GM18517 (cell line): ENCODE results near the gene TPRG1.

Experiments
- ATAC-seq: cut with Tn5 transposase; IDR thresholded peaks from one replicate; pipeline ENCODE4 v1.9.1; 2021; ENCODE audit warnings: mild to moderate bottlenecking, moderate library complexity; ENCODE audit not compliant: unreplicated experiment

The TPRG1 gene

DNA sequence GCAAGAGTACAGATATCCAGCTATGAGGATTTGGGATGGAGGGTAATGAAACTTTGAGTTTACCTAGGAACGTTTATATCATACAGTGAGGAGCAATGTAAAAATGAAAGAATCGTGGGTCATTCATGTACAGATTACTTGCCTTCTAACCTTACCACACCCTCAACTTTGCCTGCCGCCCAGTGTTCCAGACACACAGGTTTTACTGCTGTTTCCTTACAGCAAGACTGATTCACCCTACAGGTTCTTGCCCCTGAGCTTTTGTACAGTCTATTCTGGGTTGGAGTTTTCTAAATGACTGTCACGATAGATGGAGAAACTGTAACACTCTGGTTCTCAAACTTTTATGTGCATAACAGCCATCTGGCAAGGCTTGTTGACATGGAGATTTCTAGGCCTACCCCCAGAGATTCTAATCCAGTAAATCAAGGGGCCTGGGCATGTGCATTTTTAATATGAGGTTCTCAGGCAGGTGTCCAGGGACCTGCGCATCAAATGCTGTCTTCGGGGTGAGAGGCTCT lies 6.6 kb upstream of the TPRG1 start:
- no peak for ATAC-seq

DNA sequence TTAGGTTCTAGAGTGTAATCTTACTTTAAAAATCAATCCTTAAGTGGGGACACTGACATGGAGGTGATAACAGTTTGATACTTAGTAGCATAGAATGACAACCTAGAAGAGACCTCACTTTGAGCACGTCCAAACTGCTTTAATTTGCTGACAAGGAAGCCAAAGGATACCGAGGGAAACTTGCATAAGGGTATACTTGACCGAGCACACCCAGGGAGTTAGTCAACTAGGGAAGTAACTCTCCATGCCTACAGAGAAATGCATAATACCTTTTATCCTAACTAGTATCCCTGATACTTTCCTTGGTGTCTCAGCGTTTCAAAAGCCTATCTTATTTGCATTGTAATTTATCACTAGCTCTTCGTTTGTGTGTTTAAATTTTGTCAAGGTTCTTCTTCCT lies 5.5 kb upstream of the TPRG1 start:
- ATAC-seq: no peak

DNA sequence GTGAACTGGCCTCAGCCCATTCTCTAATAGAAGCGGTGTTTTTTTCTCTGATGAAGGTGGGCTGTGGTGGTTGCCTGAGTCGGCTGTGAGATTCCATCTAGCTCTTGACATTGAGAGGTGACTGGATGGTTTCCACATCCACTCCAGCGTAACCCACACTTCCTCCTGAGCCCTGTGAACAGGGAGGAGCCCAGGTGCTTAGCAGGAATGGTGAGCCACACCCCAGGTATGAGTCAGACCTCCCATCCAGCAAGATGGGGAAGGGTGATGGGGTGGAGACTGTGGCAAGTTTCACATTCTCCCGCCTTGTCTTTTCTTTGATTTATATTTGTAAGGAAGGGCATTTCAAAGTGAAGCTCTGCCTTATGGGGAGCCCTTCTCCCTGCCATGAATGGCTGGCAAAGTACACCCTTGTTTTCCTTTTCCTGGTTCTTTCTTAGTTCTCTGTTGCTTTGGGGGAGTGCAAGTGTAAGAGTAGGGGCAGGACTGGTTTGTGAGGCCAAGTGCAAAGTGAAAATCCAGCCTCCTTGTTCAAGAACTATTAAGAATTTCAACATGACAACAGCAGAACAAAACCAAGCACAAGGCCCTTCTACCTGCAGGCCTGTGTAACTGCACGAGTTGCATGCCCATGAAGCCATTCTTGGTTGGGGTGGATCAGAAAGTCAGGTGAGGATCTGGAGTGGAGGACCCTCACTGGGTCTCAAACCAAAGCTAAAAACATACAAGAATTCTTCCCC lies 4.6 kb upstream of the TPRG1 start:
- no peak for ATAC-seq

DNA sequence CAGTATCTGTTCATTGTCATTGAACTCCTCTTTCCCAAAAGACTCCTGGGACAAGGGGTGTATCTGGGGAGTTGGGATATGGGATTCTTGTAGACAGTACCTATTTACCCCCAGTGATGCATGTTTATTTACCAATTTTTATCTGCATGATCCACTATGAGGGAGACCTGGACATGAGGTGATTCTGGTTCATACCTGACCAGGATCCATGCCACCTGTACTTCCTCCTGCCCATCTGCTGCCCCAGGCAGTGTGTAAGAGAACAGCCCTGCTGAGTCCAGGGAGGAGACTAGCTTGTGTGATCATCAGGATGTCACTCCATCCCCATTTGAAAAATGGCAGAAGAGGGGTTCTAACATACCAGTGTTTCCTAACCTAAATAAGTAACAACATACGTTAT lies 3.1 kb upstream of the TPRG1 start:
- ATAC-seq: no peak

DNA sequence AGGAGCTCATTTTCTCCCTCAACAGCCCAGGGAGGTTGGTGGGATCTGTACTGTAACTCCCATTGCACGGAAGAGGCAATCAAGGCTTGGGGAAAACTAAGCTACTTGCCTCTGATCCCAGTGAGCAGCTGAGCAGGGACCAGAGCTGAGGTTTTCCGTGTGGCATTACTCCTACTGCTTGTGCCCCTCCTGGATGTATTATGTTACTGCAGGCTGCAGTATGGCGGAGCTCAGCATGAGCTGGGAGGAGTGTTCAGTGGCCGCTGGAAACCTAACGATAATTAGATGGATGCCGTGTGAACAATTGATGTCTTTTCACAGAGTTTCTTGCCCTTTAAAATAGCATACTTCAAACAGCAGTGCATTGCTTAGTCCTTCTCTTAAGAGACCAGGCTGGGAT lies 2.0 kb upstream of the TPRG1 start:
- no peak for ATAC-seq

DNA sequence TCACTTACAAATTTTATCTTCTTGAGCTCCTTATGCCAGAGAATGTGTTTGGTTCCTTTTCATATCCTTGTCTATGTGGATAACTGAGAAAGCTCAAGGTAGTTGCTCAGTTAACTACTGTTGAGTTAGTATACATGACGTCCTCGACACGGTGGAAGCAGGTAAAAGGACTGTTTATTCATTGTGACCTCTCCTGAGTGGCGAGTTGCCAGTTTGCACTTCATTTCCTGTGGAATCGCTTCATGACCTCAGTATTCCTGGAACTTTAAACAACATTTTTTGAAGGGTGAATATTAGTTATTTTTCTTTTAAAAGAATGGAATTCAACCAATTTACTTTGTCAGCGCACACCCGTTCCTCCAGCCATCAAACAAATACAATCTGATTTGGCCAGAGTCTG lies 1.2 kb upstream of the TPRG1 start:
- no peak for ATAC-seq

DNA sequence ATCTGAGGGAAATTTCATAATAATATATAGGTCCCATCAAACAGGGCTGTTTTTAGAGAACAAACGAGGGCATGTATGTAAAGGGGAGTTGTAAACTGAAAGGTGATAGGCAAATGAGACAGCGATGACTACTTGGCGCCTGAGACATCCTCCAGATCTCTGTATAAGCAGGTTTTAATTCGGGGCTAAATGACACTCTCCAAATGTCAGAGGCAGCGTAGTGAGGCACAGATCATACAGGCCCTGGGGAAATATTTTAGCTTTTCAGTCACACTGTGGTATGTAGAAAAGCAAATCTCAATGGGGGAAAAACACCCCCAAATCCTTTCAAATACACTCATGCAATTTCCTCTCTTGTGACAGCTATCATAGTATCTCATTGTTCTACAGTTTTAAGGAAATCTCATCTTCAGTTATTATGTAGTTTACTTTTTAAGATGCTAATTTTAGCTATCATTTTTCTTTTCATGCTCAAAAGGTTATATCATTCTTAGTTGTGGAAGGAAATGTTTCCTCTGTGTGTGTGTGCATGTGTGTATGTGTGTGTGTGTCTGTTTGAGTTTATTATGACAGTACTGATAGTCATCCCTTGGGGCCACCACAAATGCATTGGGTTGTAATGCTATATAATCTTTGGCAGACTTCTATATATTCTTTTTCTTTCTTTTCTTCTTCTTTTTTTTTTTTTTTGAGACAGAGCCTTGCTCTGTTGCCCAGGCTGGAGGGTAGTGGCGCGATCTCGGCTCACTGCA lies 1.1 kb downstream of the TPRG1 start:
- ATAC-seq: no peak

DNA sequence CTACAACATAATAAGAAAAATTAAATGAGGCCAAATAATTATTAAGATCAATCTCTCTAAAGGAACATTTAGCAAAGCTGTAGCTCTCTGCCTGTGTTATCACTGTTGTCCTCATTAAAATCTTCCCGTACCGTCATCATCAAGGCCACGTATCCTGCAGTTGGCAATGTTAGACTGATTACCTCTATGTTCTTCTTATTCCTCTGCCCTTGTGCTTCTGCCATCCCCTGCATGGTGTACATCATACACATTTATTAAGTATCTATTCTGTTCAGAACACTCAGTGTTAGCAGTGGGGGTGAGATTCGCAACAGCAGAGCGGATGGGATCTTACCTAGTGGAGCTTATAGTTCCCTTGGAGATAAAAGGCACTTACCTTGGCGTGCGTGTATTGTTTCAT lies 12.8 kb downstream of the TPRG1 start:
- ATAC-seq: no peak

DNA sequence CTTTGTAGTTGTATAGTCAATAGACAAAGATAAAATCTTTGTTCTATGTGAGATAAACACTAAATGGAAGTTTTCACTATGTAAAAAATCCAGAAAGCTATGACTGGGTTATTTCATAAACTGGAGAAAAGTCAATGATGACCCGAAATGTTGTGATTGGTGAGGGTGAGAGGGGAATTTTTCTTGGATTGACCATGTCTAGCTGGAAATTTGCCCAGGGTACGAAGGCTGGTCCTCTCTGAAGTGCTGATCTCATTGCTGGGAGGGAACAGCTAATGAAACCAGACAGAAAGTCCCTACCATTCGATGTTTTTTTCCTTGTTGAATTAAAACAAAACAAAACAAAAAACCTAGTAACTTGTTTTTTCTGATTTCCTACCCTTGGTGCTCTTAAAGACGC lies 14.3 kb downstream of the TPRG1 start:
- no peak for ATAC-seq

DNA sequence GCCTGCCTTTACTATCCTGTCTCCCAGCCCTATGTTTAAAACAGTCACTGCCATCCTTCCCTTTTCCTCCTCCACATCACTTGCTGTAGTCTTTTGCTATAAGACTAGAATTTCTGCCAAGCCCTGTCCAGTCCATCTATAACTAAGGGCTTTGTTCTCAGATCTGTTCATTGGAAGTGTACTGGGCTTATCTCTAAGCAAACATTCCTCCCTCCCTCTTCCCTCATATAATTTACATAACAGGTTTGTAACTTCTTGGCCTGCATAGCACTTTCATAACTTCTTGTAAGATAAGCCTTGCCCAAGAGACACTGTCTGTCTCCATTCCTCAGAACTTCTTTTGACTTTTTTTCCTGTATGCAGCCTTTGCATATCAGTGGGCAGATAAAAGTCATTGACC lies 16.7 kb downstream of the TPRG1 start:
- no peak for ATAC-seq

DNA sequence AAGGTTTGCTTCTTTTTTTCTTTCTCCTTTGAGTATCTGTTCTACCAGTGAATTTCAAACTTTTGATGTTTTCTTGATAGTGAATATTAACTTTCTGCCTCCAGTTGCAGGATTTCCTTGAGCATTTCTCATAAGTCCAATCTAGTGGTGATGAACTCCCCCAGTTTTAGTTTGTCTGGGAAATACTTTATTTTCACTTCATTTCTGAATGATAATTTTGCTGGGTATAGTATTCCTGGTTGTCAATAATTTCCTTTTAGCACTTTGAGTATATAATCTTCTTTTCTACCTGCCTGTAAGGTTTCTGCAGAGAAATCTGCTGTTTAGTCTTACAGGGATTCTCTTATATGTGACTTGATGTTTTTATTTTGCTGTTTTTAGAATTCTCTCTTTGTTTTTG lies 21.0 kb downstream of the TPRG1 start:
- ATAC-seq: no peak

DNA sequence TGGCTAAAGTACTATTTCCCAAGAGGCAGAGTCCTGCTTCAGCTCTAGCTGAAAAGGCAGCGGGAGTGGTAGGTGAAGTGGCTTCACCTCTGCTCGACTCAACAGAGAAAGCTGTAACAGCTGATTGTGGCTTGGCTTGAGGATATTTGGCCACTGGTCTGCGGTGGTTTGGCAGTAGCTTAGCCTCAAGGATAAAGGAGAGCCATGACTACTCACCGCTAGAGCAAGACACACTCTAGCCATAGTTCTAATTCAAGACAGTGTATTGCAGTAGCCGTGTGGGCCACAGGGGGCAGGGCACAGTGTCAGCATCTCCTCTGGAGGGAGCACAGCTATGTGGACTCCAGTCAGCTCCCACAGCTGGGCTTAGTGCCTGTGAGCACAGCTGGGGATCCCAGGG lies 23.5 kb downstream of the TPRG1 start:
- no peak for ATAC-seq

DNA sequence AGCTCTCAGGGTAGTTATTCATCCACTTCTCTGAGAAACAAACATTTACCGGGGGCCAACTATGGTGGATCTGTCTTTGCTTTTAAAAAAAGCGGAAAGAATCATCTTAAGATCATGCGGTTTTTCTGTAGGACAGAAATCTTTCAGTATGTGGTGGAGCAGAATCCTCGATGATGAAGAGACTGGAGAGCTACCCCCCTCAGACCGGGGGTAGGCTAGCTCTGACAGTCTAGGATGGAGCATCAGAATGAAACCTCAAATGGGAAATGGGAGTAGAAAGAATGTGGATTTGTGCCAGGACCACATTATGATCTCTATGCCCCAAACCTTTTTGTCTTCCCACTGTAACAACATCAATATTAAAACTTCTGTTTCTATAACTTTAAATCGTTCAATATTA lies 30.3 kb downstream of the TPRG1 start:
- ATAC-seq: no peak

DNA sequence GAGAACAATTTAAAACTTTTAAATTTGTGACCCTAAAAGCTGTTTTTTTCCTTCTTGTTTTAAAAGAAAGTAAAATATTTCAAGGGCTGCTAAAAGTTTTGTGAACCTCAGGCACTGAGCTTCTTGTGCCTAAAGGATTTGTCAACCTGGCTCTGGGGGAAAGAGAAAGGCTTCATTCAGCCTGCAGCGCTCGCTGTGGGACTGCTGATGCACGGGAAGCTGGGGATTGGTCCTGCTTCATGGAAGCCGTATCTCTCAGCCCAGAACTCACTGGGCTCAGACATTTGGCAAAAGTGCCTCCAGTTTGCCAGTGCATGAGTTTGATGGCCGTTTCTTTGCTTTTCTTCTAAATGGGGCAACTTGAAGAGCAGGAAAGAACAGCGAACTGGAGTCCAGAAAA lies 30.8 kb downstream of the TPRG1 start:
- ATAC-seq: no peak

DNA sequence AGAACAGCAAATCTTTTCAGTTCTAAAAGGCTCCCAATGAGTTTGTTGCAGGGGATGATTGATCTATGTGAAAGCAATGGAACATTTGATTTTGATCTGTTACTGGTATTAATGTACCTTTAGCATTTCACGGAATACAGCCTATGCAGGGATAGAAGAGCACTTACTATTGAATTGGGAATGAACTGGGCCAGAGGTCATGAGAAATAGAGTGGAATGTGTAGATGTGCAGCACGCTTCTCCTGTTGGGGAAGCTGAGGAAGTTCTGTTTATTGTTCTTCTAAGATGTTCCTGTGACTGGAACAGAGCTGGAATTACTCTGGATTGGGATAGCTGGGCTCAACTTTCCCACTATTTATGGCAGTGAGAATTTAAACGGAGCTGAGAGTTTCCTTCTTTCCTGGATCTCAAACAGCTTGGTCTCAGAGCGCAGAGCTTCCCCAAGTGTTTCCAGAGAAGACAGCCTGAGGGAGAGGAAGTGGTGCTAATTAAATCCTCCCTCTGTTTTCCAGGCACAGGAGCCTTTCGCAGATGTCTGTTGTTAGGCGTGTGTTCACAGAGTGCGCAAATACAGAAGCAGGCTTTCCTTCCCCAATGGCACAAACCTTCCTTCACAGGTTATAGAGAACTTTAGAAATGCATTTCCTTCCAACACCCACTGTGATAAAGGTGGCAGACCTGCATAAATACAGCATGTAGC lies 32.5 kb downstream of the TPRG1 start:
- ATAC-seq: no peak

DNA sequence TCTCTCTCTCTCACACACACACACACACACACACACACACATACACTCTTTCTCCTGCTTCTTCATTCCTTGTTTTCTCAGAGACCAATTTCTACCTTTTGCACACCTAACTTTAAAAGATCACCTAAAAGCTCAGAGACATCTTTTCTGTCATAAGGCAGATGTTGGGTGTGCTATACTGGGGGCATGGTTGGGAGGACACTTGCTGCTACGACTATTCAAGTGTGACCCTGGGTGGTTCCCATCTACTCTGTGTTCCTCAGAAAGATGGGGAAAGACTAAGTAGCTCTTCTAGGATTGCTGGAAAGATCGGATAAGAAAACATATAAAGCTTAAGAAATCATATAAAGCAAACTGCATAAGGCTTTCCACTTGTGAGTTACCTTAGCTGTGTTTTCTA lies 33.2 kb downstream of the TPRG1 start:
- ATAC-seq: no peak

DNA sequence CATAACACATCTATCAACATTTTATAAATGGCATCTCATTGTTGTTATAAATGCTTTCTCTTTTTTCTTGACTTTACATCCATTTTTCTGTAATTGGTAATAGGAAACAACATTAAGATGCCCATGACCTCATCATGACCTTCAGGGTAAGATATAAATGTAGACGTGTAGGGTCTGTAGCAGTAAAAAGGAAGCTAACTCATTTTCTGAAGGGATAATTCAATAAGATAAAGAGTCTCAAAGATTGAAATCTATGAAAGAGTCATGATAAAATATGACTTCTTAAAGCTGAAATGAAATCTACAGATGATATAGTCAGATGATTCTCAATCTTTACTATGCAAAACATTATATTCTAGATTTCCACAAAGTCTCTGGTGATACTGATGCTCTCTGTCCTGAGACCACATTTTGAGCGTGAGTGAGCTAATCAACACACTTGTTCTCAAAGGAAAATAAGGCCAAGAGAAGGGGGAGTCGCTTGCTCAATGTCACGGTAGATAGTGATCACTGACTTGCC lies 38.5 kb downstream of the TPRG1 start:
- ATAC-seq: no peak

DNA sequence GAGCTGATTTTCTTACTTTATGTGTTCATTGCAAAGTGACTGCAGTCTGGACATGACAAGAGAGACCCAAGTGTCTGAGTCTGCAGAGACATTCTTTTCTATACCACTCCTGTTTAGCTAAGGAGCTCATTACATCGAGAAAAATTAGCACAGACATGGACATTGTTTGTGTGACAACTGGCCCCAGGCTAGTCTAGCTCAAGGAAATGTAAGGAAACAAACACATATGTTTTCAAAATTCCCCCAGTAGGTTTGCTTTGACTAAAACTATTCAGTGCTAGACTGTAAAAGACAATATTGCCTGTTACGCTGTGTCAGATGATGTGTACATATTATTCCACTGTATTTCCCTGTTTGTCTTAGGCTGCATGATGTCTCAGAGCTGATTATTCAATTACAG lies 40.9 kb downstream of the TPRG1 start:
- ATAC-seq: no peak

DNA sequence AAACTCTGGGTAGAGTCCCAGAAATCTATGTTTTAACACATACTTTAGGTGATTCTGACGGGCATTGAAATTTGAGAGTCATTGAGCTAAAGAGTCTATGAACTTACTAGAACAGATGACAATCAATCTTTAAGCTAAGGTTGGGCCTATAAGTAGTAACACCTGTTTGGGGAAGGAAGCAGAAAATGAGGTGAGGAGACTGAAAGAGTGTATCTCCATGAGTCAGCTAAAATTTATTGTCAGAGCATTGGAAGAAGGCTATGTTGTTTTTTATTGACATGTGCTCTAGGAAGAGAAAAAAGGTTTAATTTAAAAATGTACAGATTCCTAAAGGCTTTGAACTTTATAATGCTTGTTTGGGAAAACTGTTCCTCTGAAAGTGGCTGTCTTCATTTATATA lies 42.9 kb downstream of the TPRG1 start:
- ATAC-seq: no peak

DNA sequence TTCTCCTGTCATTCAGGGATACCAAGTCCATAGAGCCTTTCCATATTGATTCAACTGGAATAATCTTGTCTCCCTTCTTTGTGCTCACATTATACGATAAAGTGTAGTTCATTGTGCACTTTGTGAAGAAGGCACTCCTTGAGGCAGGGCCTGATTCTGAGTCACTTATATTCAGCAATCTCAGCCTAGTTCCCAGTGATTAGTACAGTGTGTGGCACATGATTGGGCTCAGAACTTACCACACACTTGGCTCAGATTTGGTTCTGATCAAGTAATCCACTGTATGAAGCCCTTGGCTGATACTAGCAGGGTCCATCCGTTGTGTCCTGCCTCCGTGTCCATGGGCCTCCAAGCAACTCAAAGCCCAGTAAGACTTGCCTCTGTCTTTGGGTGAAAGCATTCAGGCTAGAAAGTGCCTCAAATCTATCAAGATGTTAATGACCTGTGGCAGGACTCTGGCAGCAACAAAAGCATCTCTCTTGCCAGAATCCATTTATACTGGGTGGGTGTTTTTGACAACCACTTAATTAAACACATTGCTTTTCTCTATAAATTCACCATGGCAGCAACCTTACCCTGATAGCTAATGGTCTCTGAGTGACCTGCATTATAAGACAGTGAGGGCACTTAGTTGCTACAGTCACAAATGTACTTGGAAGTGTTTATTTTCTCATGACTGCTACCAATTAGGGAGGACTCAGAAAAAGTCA lies 51.3 kb downstream of the TPRG1 start:
- ATAC-seq: no peak

DNA sequence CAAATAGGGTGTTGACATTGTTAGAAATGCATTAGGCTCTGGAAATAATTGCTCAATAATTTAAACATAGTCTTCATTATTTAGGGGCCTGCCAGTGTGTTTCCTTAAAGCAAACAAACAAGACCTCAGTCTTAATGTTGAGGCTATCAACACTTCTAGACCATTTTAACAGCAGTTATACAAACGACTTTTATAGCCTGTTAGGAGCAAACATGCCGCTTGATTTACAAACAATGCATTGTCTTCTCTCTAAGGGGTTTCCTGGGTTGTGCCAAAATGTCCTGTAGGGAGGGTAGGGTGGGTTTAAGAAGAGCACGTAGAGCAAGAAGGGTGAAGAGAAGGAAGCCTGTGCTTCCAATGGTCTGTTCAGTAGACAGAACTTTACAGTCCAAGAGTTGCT lies 53.7 kb downstream of the TPRG1 start:
- no peak for ATAC-seq
